Measurements from ENCODE around the gene MAL.

DNA sequence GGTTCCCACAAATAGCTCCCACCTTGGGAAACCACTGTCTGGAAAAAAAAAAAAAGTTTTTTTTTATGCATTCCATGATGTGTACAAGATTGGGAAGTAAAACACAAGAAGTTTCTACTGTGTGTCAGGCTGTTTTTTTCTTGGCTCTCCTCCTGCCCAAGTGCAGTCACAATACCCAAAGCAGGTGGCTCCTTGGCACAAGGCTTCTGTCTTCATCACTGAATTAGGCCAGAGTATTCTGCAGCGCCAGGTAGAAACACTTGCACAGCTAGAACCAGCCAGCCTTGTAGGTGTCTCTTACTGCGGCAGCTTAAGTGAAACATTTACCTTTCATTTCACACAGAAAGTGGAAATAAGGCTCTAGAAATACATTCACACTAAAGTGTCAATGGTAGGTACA is 23.8 kb upstream of the MAL start:
- no peak for TF ChIP-seq POLR2A (IDR thresholded peaks at IDR 0.05)
- TF ChIP-seq, protein P1, sequence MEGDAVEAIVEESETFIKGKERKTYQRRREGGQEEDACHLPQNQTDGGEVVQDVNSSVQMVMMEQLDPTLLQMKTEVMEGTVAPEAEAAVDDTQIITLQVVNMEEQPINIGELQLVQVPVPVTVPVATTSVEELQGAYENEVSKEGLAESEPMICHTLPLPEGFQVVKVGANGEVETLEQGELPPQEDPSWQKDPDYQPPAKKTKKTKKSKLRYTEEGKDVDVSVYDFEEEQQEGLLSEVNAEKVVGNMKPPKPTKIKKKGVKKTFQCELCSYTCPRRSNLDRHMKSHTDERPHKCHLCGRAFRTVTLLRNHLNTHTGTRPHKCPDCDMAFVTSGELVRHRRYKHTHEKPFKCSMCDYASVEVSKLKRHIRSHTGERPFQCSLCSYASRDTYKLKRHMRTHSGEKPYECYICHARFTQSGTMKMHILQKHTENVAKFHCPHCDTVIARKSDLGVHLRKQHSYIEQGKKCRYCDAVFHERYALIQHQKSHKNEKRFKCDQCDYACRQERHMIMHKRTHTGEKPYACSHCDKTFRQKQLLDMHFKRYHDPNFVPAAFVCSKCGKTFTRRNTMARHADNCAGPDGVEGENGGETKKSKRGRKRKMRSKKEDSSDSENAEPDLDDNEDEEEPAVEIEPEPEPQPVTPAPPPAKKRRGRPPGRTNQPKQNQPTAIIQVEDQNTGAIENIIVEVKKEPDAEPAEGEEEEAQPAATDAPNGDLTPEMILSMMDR (IDR thresholded peaks at IDR 0.05): no peak
- no peak for TF ChIP-seq POLR2AphosphoS5 (IDR thresholded peaks at IDR 0.05)

Data from prostate gland (tissue), 2 donors.